AG04450 (cell line): ENCODE data around the gene RPL18A. TPM values are rescaled to one million over a fixed set of nuclear protein-coding genes. Genes with fewer than 3 reads are reported as not detected.

ENCODE experiments used
- CTCF ChIA-PET: fragments of 300-600, 350-600 bp; formaldehyde crosslinking; extraction: SDS; loops from one replicate; lab custom pipeline; 2022; ENCODE audit warnings: antibody characterized with exemption, inconsistent platforms; lab: Charles Lee
- POLR2A ChIA-PET: fragments of 350-600 bp; formaldehyde crosslinking; extraction: SDS; loops from one replicate; lab custom pipeline; 2021; ENCODE audit warnings: antibody characterized with exemption, inconsistent platforms; lab: Yijun Ruan, JAX
- DNase-seq: peaks from one replicate; pipeline ENCODE4 v3.0.0-alpha.2; 2011; ENCODE audit warnings: low read depth, low spot score
- H3K27ac ChIP-seq: one replicate; pipeline ENCODE4 v1.5.1; 2012; ENCODE audit warnings: low read depth, low read length, control low read depth
- H3K27me3 ChIP-seq: one replicate; pipeline ENCODE4 v1.6.0; 2012; ENCODE audit warnings: low read length; ENCODE audit not compliant: control insufficient read depth, insufficient read depth
- H3K4me3 ChIP-seq: 2 replicates; pipeline ENCODE4 v1.5.1; 2011; ENCODE audit warnings: mild to moderate bottlenecking, low read depth, low read length, control low read depth
- H3K9me3 ChIP-seq: 2 replicates; pipeline ENCODE4 v1.5.1; 2012; ENCODE audit warnings: low read length; ENCODE audit not compliant: control insufficient read depth, insufficient read depth
- CTCF ChIP-seq: IDR thresholded peaks from 2 replicates; pipeline ENCODE4 v1.5.1; 2011; ENCODE audit warnings: low read depth, low read length, control low read depth, inconsistent platforms
- polyA plus RNA-seq: library from polyadenylated mRNA; depleted of rRNA; stranded (reverse); fragments of >200 nt; gene quantifications from 2 replicates; pipeline ENCODE4 v1.2.3, GENCODE V29; 2011

RPL18A gene
- polyA plus RNA-seq, 1 experiment = 890 TPM

- Histone ChIP-seq H3K4me3 (peak overlapping the region; percentile 37), H3K9me3 (peaks cover 6% of the 10 kb centered on the region; the same call in 1 of the 2 replicates), H3K27ac (no peak overlapping the region), H3K27me3 (peaks cover 7% of the 10 kb centered on the region)
- ChIA-PET CTCF (interaction anchor here (0.6 kb wide), 1 partner anchor 29 kb away, joined by 3 read pairs; no protein-coding TSS in a partner anchor), POLR2A (interaction anchor here (0.7 kb wide), 1 partner anchor 110 kb away, joined by 5 read pairs; the partner anchor contains the start of gene MAP1S)
- DNase-seq = no peak
- TF ChIP-seq CTCF = no peak
Observed at GRCh38 chr19:17829855-17830566, 29.7 kb upstream of the RPL18A start.

DNA sequence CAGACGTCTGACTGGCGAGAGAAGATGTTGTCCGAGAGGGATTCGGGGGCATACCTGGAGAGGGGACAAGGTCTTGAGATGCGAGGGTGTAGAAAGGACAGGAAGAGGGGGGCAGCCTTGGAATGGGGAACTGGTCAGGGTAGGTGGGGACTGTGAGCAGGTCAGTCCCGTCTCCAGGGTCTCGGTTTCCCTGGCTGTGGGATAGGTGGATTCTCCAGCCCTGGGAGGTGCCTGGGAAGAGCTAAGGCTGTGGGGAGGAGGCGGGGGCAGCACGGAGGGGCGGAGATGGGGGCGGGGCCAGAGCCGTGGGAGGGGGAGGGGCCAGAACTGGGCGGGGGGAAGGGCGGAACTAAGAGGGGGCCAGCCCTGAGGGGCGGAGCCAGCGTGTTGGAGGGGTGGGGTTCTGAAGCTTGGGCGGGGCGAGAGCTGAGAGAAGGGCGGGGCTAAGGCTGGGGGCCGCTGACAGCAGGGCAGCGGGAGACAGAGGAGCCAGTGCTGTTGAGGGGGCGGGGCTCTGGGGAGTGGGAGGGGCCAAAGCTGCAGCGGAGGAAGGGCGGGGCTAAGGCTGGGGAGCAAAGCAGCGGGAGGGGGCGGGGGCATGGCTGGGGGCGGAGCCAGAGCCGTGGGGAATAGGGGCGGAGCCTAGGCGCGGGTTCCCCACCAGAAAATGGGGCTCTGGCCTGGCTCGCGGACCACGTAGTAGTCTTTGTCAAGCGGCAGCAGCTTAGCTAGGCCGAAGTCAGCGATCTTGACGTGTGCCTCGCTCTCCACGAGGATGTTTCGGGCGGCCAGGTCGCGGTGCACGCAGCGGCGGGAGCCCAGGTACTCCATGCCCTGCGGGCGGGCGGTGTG is 28.9 kb upstream of the RPL18A start:
- TF ChIP-seq CTCF = no peak
- DNase-seq = no peak
- CTCF ChIA-PET = interaction anchor here (0.5 to 0.6 kb wide), 2 partner anchors 17 to 28 kb away, joined by 3 to 4 read pairs; partner anchors contain the start of gene JAK3
- Histone ChIP-seq H3K27ac (no peak overlapping the region), H3K9me3 (peaks cover 6% of the 10 kb centered on the region; the same call in 1 of the 2 replicates), H3K27me3 (peaks cover 2% of the 10 kb centered on the region), H3K4me3 (peak overlapping the region; percentile 45)
- POLR2A ChIA-PET = interaction anchor here (0.9 kb wide), 1 partner anchor 29 kb away, joined by 6 read pairs; the partner anchor contains the start of gene RPL18A

DNA sequence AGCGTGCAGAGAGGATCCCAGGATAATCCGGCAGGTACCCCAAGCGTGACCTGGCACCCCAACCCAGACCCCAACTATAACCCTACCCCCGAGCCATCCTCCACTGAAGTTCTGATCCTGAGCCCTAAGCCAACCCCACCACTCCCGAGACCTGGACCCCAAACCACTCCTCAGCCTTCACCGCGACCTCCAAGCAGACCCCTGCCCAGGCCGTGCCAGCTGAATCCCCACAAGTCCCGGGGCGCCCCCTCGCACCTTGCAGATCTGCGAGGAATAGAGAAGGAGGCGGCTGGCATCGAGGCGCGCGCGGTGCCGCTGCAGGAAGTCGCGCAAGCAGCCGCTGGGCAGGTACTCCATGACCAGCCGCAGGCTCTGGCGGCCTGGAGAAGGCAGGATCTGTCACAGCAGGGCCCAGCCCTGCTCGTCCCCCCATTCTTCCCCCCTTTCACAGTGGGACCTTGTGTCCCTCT is 28.3 kb upstream of the RPL18A start:
- TF ChIP-seq CTCF = no peak
- Histone ChIP-seq H3K27me3 (peaks cover 2% of the 10 kb centered on the region), H3K9me3 (peaks cover 6% of the 10 kb centered on the region; the same call in 1 of the 2 replicates), H3K4me3 (peak overlapping the region; percentile 45; the same call in 1 of the 2 replicates), H3K27ac (no peak overlapping the region)
- ChIA-PET CTCF (no interaction called here), POLR2A (interaction anchor here (0.9 kb wide), 1 partner anchor 28 kb away, joined by 6 read pairs; the partner anchor contains the start of gene RPL18A)
- DNase-seq = no peak

DNA sequence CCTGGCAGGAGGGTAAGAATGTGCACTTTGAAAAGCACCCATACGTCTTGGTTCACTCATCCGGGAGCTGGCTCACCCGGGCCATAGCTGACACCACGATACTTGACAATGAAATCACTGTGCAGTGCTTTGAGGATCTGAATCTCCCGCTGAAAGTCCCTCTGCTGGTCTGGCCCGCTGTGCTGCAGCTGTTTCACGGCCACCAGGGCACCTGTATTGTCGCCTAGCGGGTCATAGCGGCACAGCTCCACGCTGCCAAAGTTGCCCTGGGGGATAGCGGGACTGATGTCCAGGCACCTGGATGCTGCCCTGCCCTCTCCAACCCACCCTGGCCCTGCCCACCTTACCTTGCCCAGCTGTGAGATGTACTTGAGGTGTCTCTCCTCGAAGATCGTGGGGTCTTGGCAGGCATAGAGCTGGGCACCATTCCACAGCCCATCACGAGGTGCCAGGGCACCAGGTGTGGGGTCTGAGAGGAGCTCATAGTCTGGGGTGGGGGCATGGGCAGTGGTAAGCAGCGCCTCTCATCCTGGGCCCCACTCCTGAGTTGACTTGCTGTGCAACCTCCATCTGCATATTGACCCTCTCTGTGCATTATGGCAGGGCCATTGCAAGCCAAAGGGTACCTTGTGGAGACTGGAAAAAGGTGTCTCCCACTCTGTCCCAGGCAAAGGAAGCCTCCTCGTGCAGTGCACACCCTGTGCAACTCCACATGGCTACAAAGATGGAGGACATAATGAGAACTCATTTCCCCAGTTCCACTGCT is 27.1 kb upstream of the RPL18A start:
- no peak for TF ChIP-seq CTCF
- ChIA-PET CTCF (interaction anchor here (0.5 to 0.7 kb wide), 2 partner anchors 17 to 676 kb away, joined by 3 read pairs; no protein-coding TSS in a partner anchor), POLR2A (no interaction called here)
- Histone ChIP-seq H3K4me3 (no peak overlapping the region), H3K27me3 (peaks cover 2% of the 10 kb centered on the region), H3K9me3 (peaks cover 6% of the 10 kb centered on the region; the same call in 1 of the 2 replicates), H3K27ac (no peak overlapping the region)
- DNase-seq = no peak
